ENCODE measurements around the gene RRBP1.

RRBP1 gene

DNA sequence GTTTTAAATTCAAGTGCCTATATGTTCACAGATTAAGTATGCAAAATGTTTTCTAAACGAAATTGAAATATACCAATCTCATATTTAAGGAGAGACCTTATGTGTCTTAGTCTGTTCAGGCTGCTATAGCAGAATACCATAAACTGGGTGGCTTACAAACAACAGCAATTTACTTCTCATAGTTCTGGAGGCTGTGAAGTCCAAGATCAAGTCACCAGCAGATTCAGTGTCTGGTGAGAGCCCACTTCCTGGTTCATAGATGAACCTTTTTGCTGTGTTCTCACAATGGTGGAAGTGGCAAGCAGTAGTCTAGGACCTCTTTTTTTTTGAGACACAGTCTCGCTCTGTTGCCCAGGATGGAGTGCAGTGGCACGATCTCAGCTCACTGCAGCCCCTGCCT, 115.7 kb downstream of the RRBP1 start:
- no peak for DNase-seq

GRCh38 chr20:17565169-17565845, 116.7 kb downstream of the RRBP1 start:
- DNase-seq, result no peak
